ENCODE data around the gene GPR155.
A peak's percentile ranks its signal among the peaks of the same experiment; 100 is the strongest.
"Not testable (repeated sequence)": the region's sequence is repeated elsewhere in the genome, so short reads cannot be mapped to it uniquely, and the experiment has no call there.

GPR155 gene

GRCh38 chr2:174438146-174438886 is 48.5 kb downstream of the GPR155 start:
- DNase-seq (ENCODE audit: low read depth): no peak

DNA sequence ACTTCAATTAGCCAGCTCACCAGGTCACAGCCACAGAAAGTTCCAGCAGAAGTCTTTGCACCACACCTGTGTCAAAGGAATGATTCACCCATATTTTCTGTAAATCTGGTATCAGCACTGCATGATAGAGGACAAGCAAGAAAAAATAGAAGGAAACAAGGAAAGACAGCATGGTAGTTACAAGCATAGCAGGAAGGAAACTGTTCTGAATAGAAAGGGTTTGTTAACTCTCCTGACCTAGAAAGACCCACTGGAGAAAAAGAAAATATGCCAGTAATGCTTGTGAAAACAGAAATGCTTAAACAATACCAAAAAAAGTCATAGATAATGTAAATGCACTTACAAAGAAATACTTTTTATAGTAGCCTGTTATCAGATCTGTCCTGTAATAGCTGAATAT is 50.5 kb downstream of the GPR155 start:
- no peak for DNase-seq (ENCODE audit: low read depth)

GRCh38 chr2:174431902-174432301 is 54.9 kb downstream of the GPR155 start:
- DNase-seq (ENCODE audit: low read depth): no peak

- no peak for DNase-seq (ENCODE audit: low read depth)
Observed at GRCh38 chr2:174430066-174430465, 56.8 kb downstream of the GPR155 start.

GRCh38 chr2:174428214-174428613 is 58.6 kb downstream of the GPR155 start:
- DNase-seq (ENCODE audit: low read depth): no peak

GRCh38 chr2:174412256-174412655 is 74.6 kb downstream of the GPR155 start:
- no peak for DNase-seq (ENCODE audit: low read depth)

- not testable (repeated sequence) for DNase-seq (ENCODE audit: low read depth)
Observed at GRCh38 chr2:174410039-174410438, 76.8 kb downstream of the GPR155 start.

GRCh38 chr2:174403628-174404027 is 83.2 kb downstream of the GPR155 start:
- DNase-seq (ENCODE audit: low read depth): no peak

DNA sequence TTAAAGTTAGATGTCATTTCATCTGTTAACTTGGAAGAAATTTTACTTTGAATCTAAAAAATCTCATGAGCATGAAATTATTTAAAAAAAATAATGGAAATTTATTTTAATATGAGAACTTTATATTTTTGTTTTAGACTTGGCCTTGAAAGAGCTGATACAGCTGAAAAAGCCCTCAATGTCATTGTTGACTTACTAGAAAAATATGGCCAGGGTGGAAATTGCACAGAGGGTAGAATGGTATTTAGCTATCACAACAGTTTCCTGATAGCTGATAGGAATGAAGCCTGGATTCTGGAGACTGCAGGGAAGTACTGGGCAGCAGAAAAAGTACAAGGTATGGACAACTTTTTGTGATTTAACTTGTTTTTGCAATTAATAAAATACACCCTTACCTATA is 86.0 kb downstream of the GPR155 start:
- DNase-seq (ENCODE audit: low read depth): no peak

- DNase-seq (ENCODE audit: low read depth): no peak
Observed at GRCh38 chr2:174399171-174399570, 87.7 kb downstream of the GPR155 start.

- no peak for DNase-seq (ENCODE audit: low read depth)
Observed at GRCh38 chr2:174397773-174398172, 89.1 kb downstream of the GPR155 start.

DNA sequence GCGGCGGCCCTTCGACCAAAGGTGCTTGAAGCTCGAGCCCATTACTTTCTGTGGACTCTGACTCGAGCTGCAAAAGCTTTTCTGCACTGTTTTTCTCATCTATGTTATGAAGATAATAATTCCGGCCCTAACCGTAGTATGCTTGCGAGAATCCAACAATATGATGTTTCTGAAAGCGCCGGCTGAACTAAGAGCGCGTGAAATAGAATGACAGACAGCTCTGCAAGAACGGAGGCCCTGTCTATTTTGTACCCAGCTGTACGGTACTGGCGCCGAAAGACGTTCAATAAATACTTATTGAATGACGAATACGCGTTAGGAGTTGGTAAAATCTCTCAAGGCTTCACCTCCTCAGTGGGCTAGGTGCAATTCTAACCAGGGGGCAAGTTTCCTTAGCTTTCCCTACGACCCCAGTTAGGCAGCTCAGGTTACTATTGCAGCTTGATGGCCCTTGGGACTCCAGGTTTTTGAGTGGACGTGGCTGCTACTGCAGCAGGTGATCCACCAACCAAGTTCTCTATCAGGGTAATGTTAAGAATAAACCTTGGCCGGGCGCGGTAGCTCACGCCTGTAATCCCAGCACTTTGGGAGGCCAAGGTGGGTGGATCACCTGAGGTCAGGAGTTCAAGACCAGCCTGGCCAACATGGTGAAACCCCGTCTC is 90.7 kb downstream of the GPR155 start:
- no peak for DNase-seq (ENCODE audit: low read depth)

GRCh38 chr2:174395284-174395968 is 91.4 kb downstream of the GPR155 start, which contains the start of gene SCRN3:
Gene SCRN3, plus strand, starts transcription at chr2:174395730. Its CDS starts 2,554 bp downstream, at chr2:174398284.
- DNase-seq (ENCODE audit: low read depth): peak; percentile 42

DNA sequence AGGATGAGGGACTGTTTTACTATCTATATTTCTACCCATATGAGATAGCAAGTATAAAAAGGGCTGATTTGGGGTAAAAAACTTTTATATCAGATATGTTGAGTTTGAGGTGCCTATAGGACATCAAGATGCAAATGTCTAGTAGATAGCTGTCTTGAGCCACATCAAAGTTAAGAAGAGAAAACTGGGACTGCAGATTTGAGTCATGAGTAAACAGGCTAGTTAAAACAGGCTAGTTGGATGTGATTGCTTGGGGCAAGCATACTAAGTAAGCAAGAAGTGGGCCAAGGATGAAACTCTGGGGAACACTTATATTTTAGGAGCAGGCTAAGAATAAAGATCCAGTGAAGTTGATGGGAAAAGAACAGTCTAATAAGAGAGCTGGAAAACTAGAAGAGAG is 94.1 kb downstream of the GPR155 start:
- no peak for DNase-seq (ENCODE audit: low read depth)

- DNase-seq (ENCODE audit: low read depth): not testable (repeated sequence)
Observed at GRCh38 chr2:174390303-174390702, 96.5 kb downstream of the GPR155 start.

DNA sequence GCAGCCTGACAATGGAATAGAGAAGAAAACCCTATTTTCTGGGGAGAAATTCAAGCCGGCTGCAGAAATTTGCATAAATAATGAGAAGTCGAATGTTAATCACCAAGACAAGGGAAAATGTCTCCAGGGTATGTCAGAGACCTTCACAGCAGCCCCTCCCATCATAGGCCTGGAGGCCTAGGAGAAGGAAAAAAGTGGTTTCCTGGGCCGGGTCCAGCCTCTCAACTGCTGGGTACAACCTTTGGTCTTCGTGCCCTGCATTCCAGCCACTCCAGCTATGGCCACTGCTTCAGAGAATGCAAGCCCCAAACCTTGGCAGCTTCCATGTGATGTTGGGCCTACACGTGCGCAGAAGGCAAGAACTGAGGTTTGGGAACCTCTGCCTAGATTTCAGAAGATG is 97.3 kb downstream of the GPR155 start:
- no peak for DNase-seq (ENCODE audit: low read depth)

DNA sequence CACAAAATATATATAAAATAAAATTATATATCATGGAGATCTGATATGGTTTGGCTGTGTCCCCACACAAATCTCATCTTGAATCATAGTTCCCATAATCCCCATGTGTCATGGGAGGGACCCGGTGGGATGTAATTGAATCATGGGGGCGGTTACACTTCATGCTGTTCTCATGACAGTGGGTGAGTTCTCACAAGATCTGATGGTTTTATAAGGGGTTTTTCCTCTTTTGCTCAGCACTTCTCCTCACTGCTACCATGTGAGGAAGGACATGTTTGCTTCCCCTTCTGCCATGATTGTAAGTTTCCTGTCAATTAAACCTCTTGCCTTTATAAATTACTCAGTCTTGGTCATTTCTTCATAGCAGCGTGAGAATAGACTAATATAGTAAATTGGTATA is 98.1 kb downstream of the GPR155 start:
- not testable (repeated sequence) for DNase-seq (ENCODE audit: low read depth)

- no peak for DNase-seq (ENCODE audit: low read depth)
Observed at GRCh38 chr2:174385201-174385600, 101.6 kb downstream of the GPR155 start.

GRCh38 chr2:174383796-174384195 is 103.0 kb downstream of the GPR155 start:
- no peak for DNase-seq (ENCODE audit: low read depth)

Measured in GM04504 (cell line).